A204.1 (cell line): ENCODE data around the gene WDR33.
A peak's percentile ranks its signal among the peaks of the same experiment; 100 is the strongest.
"Not testable (repeated sequence)": the region's sequence is repeated elsewhere in the genome, so short reads cannot be mapped to it uniquely, and the experiment has no call there.

Experiments
- FAIRE-seq: peaks from 2 replicates; lab custom pipeline; 2012; peaks lifted over from hg19 to GRCh38; lab: Jason Lieb, UNC

The WDR33 gene

GRCh38 chr2:127810156-127810618 lies 784 bp downstream of the WDR33 start:
- no peak for FAIRE-seq

GRCh38 chr2:127807678-127808353 lies 3.2 kb downstream of the WDR33 start:
- FAIRE-seq: no peak

DNA sequence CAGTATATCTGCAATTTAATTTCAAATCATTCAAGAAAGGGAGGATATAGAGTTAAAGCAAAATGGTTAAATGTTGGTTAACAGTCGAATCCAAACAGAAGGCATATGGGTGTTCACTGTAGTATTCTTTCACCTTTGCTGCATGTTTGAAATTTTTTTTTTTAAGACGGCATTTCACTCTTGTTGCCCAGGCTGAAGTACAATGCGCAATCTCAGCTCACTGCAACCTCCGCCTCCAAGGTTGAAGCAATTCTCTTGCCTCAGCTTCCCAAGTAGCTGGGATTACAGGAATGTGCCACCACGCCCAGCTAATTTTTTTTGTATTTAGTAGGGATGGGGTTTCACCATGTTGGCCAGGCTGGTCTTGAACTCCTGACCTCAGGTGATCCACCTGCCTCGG lies 4.1 kb downstream of the WDR33 start:
- not testable (repeated sequence) for FAIRE-seq

DNA sequence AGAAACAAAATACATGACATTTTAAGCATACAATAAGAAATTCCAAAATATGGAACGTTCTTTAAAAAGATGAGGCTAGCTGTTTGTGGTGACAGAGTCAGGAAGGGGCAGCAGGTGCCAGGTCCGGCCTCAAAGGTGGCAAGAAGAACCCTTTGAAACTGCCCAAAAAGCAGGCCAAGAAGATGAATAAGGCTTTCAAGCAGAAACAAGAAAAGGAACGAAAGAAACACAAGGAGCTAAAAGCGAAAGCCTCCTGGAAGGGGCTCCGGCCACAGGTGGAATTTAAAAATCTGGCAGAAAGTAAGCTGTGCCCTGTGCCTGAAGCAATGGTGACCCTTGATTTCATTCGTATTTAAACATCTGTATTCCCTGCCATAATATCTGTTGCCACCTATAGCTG lies 5.5 kb downstream of the WDR33 start:
- FAIRE-seq: no peak

DNA sequence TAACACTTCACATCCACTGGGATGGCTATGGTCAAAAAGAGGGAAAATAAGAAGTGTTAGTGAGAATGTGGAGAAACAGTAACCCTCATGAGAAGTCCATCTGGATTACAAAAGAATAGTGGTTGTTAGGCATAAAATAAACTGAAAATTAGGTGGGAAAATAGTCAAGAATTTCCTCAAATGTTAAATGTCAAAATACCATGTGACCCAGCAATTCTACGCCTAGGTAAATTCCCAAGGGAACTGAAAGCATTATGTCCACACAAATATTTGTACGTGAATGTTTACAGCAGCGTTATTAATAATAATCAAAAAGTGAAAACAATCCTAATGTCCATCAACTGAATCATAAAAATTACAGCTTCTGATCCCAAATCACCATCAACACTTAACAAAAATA lies 11.0 kb downstream of the WDR33 start:
- no peak for FAIRE-seq

DNA sequence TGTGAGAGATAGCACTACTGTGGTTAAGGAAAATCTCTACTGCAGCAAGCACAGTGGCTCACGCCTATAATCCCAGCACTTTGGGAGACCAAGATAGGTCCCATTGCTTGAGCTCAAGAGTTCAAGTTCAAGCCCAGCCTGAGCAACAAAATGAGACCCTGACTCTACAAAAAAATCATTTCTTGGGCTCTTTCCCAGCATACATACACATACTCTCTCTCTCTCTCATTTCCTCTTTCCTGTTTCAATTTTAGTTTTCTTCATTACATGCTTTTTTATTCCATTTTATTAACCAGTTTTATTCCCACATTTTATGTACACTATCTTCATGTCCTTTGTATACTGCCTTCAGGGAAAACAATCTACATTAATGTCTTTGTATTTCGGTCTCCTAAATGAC lies 14.6 kb downstream of the WDR33 start:
- no peak for FAIRE-seq

DNA sequence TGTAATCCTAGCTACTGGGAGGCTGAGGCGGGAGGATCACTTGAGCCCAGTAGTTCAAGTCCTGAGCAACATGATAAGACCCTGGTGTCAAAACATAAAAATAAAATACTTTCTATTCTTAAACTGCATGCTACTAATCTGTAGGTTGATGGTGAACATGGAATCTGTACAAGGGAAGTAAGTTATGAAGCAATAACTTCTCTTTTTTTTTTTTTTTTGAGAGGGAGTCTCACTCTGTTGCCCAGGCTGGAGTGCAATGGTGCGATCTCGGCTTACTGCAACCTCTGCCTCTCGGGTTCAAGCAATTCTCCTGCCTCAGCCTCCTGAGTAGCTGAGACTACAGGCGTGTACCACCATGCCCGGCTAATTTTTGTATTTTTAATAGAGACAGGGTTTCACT lies 16.1 kb downstream of the WDR33 start:
- not testable (repeated sequence) for FAIRE-seq

DNA sequence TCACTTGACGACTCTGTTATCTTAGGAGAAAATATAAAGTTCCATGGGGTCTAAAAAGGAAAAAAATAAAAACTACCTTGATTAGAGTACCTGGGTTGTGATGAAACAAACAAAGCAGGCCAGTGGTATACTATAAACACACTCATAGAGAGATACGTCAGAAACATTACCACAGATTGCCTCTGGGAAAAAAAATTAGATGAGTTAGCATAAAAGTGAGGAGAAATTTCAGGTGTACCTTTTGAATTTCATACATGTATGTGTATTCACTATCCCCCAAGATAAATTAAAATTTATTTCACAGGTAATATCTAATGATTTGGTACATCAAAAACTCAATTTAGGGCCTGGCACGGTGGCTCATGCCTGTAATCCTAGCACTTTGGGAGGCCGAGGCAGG lies 18.2 kb downstream of the WDR33 start:
- no peak for FAIRE-seq

GRCh38 chr2:127790694-127791529 lies 20.1 kb downstream of the WDR33 start:
- FAIRE-seq: no peak

DNA sequence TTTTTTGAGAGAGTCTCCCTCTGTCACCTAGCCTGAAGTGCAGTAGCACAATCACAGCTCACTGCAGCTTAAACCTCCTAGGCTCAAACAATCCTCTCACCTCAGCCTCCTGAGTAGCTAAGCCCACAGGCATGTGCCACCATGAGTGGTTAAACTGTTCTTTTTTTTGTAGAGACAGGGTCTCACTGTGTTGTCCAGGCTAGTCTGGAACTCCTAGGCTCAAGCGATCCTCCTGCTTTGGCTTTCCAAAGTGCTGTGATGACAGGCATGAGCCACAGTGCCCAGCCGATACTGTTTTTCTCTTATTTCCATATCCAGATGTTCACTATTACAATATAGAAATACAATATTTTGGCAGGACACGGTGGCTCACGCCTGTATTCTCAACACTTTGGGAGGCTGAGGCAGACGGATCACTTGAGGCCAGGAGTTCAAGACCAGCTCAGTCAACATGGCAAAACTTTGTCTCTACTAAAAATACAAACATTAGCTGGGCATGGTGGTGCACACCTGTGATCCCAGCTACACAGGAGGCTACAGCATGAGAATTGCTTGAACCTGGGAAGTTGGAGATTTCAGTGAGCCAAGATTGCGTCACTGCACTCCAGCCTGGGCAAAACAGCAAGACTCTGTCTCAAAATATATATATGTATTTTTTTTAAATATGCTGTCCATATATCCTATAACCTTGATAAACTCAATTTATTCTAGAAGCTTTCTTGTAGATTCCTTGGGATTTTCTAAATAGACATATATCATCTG lies 24.7 kb downstream of the WDR33 start:
- FAIRE-seq: no peak

GRCh38 chr2:127784965-127785518 lies 25.9 kb downstream of the WDR33 start:
- FAIRE-seq: no peak

- FAIRE-seq: no peak
Measured at GRCh38 chr2:127783101-127783500, 27.9 kb downstream of the WDR33 start.

DNA sequence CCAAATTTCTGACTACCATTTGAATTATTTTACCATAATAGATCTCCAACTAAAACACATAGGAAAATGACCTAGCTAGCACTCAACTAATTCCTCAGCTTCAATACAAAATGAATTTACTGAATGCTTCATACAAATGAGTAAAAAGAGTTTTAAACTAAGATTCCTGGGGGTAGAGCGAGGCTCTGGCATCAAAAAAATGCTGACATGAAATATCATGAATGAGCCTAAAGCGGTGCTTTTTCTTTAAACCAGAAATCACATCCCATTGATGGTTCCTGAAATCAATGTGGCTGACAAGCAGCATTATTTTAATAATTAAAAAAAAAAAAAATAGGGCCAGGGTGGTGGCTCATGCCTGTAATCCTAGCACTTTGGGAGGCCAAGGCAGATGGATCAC lies 32.1 kb downstream of the WDR33 start:
- FAIRE-seq: no peak

GRCh38 chr2:127778447-127778846 lies 32.5 kb downstream of the WDR33 start:
- FAIRE-seq: no peak

DNA sequence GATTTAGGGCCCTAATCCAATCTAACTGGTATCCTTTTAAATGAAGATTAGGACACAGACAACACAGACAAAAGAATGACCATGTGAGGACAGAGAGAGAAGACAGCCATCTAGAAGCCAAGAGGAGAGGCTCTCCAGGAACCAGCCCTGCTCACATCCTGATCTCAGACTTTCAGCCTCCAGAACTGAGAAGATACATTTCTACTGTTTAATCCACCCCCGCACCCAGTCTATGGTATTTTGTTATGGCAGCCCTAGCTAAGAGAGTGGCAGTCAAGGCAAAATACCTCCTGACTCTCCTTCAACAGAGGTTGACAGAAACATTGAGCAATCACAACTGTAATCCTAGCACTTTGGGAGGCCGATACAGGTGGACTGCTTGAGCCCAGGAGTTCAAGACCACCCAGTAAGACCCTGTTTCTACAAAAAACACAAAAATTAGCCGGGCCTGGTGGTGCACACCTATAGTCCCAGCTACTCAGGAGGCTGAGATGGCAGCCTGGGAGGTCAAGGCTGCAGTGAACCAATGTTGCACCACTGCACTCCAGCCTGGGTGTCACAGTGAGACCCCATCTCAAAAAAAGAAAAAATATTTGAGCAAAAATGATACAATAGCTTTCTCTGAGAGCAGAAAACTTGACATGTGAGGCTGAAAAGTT lies 34.7 kb downstream of the WDR33 start:
- no peak for FAIRE-seq

GRCh38 chr2:127771756-127772155 lies 39.2 kb downstream of the WDR33 start:
- no peak for FAIRE-seq

- FAIRE-seq: no peak
Measured at GRCh38 chr2:127770973-127771735, 39.8 kb downstream of the WDR33 start.

DNA sequence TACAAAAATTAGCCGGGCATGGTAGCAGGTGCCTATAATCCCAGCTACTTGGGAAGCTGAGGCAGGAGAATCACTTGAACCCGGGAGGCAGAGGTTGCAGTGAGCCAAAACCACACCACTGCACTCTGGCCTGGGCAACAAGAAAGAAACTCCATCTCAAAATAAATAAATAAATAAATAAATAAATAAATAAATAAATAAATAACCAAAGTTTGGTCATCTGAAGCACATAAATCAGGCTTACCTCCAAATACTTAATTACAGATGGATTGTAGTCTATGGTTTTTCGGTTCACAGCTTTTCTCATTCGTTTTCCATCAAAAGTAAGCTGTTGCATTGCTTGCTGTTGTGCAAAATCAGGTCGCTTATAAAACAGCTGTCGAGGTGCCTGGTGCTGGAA lies 40.4 kb downstream of the WDR33 start:
- FAIRE-seq: not testable (repeated sequence)

GRCh38 chr2:127769587-127769986 lies 41.4 kb downstream of the WDR33 start:
- FAIRE-seq: no peak

GRCh38 chr2:127768775-127769479 lies 42.0 kb downstream of the WDR33 start:
- peak; percentile 70 for FAIRE-seq

- FAIRE-seq: no peak
Measured at GRCh38 chr2:127763776-127764175, 47.2 kb downstream of the WDR33 start.
